Hepatocyte (in vitro differentiated cells): ENCODE data around the gene GUF1. TPM values are rescaled to one million over a fixed set of nuclear protein-coding genes. Genes with fewer than 3 reads are reported as not detected.

Experiments
- DNase-seq: peaks from one replicate; pipeline ENCODE4 v3.0.0-alpha.2; 2016; ENCODE audit warnings: low spot score
- H2AFZ ChIP-seq: fragments of 200-600 bp; sonication (generic); 2 replicates; pipeline ENCODE4 v1.6.0; 2016; ENCODE audit warnings: antibody characterized with exemption, mild to moderate bottlenecking
- H3K27ac ChIP-seq: fragments of 200-600 bp; sonication (generic); 2 replicates; pipeline ENCODE4 v1.5.1; 2016; ENCODE audit warnings: mild to moderate bottlenecking
- H3K27me3 ChIP-seq: fragments of 200-600 bp; sonication (generic); 2 replicates; pipeline ENCODE4 v1.6.1; 2016
- H3K36me3 ChIP-seq: fragments of 200-600 bp; sonication (generic); replicated peaks from 2 replicates; pipeline ENCODE4 v1.5.1; 2016; ENCODE audit warnings: low read depth; ENCODE audit not compliant: insufficient read depth
- H3K4me1 ChIP-seq: fragments of 200-600 bp; sonication (generic); 2 replicates; pipeline ENCODE4 v1.5.1; 2016; ENCODE audit warnings: mild to moderate bottlenecking, moderate library complexity; ENCODE audit not compliant: insufficient read depth
- H3K4me2 ChIP-seq: fragments of 200-600 bp; sonication (generic); 2 replicates; pipeline ENCODE4 v1.6.0; 2016
- H3K4me3 ChIP-seq: fragments of 200-600 bp; sonication (generic); 2 replicates; pipeline ENCODE4 v1.5.1; 2016; ENCODE audit warnings: mild to moderate bottlenecking
- H3K79me2 ChIP-seq: fragments of 200-600 bp; sonication (generic); 2 replicates; pipeline ENCODE4 v1.6.0; 2017; ENCODE audit warnings: mild to moderate bottlenecking
- H3K9me2 ChIP-seq: fragments of 200-600 bp; sonication (generic); replicated peaks from 2 replicates; pipeline ENCODE4 v1.6.0; 2017; ENCODE audit warnings: mild to moderate bottlenecking; ENCODE audit not compliant: insufficient read depth
- H3K9me3 ChIP-seq: fragments of 200-600 bp; sonication (generic); 2 replicates; pipeline ENCODE4 v1.5.1; 2016; ENCODE audit warnings: low read depth, mild to moderate bottlenecking
- H4K20me1 ChIP-seq: fragments of 200-600 bp; sonication (generic); 2 replicates; pipeline ENCODE4 v1.6.0; 2016; ENCODE audit warnings: mild to moderate bottlenecking; ENCODE audit not compliant: insufficient read depth, poor library complexity, severe bottlenecking
- CTCF ChIP-seq: fragments of 200-600 bp; sonication (generic); IDR thresholded peaks from 2 replicates; pipeline ENCODE4 v1.5.1; 2016; ENCODE audit warnings: antibody characterized with exemption, mild to moderate bottlenecking; ENCODE audit not compliant: poor library complexity
- EZH2 ChIP-seq: fragments of 200-600 bp; sonication (generic); IDR thresholded peaks from 2 replicates; pipeline ENCODE4 v1.6.1; 2016; ENCODE audit warnings: antibody characterized with exemption, mild to moderate bottlenecking, borderline replicate concordance
- EZH2phosphoT487 ChIP-seq: fragments of 200-600 bp; sonication (generic); IDR thresholded peaks from one replicate; pipeline ENCODE4 v1.6.1; 2018; ENCODE audit warnings: antibody characterized with exemption, mild to moderate bottlenecking, low read depth, moderate library complexity; ENCODE audit not compliant: unreplicated experiment, severe bottlenecking
- WGBS: methylation state at CpG from one replicate; pipeline ENCODE4 v1.1.6; 2016; ENCODE audit warnings: low lambda C conversion rate; ENCODE audit errors: missing lambda C conversion rate; 5-methylcytosine and 5-hydroxymethylcytosine counted together
- polyA plus RNA-seq: library from polyadenylated mRNA; unstranded; fragments of >200 nt; fragmentation: Nextera tagmentation; extraction: Ambion mirVana; gene quantifications from 2 replicates; pipeline ENCODE4 v1.2.1, GENCODE V29; 2016
- total RNA-seq: library from RNA; depleted of rRNA; stranded (reverse); fragments of >200 nt; gene quantifications from 2 replicates; pipeline ENCODE4 v1.2.3, GENCODE V29; 2014

The GUF1 gene
- total and polyA plus RNA-seq, 2 experiments from 2014 or later: 10.9 to 17.5 TPM

- Histone ChIP-seq H3K27ac (no peak overlapping the region), H3K4me3 (no peak overlapping the region), H3K79me2 (no peaks in the 10 kb centered on the region), H3K27me3 (no peaks in the 10 kb centered on the region), H3K4me2 (no peak overlapping the region), H3K4me1 (no peaks in the 10 kb centered on the region), H2AFZ (no peak overlapping the region), H3K9me3 (no peaks in the 10 kb centered on the region), H3K9me2 (no peaks in the 10 kb centered on the region), H4K20me1 (no peaks in the 10 kb centered on the region), H3K36me3 (no peaks in the 10 kb centered on the region)
- no peak for DNase-seq
- no peak for TF ChIP-seq CTCF
- TF ChIP-seq EZH2phosphoT487: no peak
- TF ChIP-seq EZH2: no peak
- WGBS: 80% methylated on average over 8 of the region's 8 CpGs
Measured at GRCh38 chr4:44632733-44633132, 45.5 kb upstream of the GUF1 start.

GRCh38 chr4:44638091-44638490 is 40.1 kb upstream of the GUF1 start:
- Histone ChIP-seq H3K27ac (no peak overlapping the region), H3K4me3 (no peak overlapping the region), H3K79me2 (no peaks in the 10 kb centered on the region), H3K4me2 (no peak overlapping the region), H3K4me1 (no peaks in the 10 kb centered on the region), H3K9me2 (no peaks in the 10 kb centered on the region), H3K27me3 (no peaks in the 10 kb centered on the region), H3K9me3 (no peaks in the 10 kb centered on the region), H4K20me1 (no peaks in the 10 kb centered on the region), H2AFZ (no peak overlapping the region), H3K36me3 (no peaks in the 10 kb centered on the region)
- TF ChIP-seq CTCF (no peak), EZH2phosphoT487 (no peak), EZH2 (no peak)
- no peak for DNase-seq
- 90% methylated on average over 4 of the region's 4 CpGs for WGBS

- Histone ChIP-seq H3K79me2 (no peaks in the 10 kb centered on the region), H4K20me1 (no peaks in the 10 kb centered on the region), H3K27me3 (no peaks in the 10 kb centered on the region), H2AFZ (no peak overlapping the region), H3K4me3 (no peak overlapping the region), H3K36me3 (no peaks in the 10 kb centered on the region), H3K4me1 (no peaks in the 10 kb centered on the region), H3K9me2 (no peaks in the 10 kb centered on the region), H3K27ac (no peak overlapping the region), H3K9me3 (no peaks in the 10 kb centered on the region), H3K4me2 (no peak overlapping the region)
- DNase-seq: no peak
- TF ChIP-seq EZH2 (no peak), CTCF (no peak), EZH2phosphoT487 (no peak)
- WGBS: 69% methylated on average over 1 of the region's 1 CpG
Measured at GRCh38 chr4:44646151-44646550, 32.1 kb upstream of the GUF1 start.

GRCh38 chr4:44651425-44651824 is 26.8 kb upstream of the GUF1 start, which contains the start of gene YIPF7:
Gene YIPF7, minus strand, starts transcription at chr4:44651625. Its CDS starts 1,525 bp downstream, at chr4:44650100.
- Histone ChIP-seq H4K20me1 (no peaks in the 10 kb centered on the region), H3K27ac (no peak within 1 kb of the TSS), H2AFZ (no peak within 1 kb of the TSS), H3K4me3 (no peak within 1 kb of the TSS), H3K27me3 (no peaks in the 10 kb centered on the region), H3K36me3 (no peaks in the 10 kb centered on the region), H3K79me2 (no peaks in the 10 kb centered on the region), H3K9me2 (no peaks in the 10 kb centered on the region), H3K4me1 (no peaks in the 10 kb centered on the region), H3K9me3 (no peaks in the 10 kb centered on the region), H3K4me2 (no peak within 1 kb of the TSS)
- no peak for DNase-seq
- TF ChIP-seq CTCF (no peak), EZH2phosphoT487 (no peak), EZH2 (no peak)
- 84% methylated on average over 1 of the region's 1 CpG for WGBS
